ENCODE measurements around the gene KRTAP10-11. TPM values are rescaled to one million over a fixed set of nuclear protein-coding genes. Genes with fewer than 3 reads are reported as not detected.
"Not testable (repeated sequence)": the region's sequence is repeated elsewhere in the genome, so short reads cannot be mapped to it uniquely, and the experiment has no call there.

KRTAP10-11 gene
- total RNA-seq, 1 donor: not detected

DNA sequence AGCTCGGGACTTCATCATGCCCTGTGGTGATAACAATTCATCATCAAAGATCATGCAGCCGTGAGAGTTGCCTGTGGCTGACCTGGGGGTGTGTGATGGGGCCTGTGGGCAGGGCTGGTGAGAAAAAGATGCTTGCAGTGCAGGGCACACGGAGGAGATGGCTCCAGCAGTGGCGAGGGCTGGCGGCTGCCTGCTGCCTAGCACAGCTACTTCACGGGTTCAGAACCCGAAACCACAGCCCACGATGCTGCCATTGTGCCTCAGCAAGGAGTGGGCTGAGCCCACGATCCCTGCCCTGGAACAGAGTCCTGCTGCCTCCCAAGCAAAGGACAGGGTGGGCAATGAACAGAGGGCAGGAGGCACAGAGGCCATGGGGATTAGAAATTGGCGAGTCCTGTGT, 20.0 kb upstream of the KRTAP10-11 start:
- H3K4me3 ChIP-seq (ENCODE audit: low read depth, low read length): no peak overlapping the region
- DNase-seq (ENCODE audit: low read depth): no peak
- TF ChIP-seq, protein P1, sequence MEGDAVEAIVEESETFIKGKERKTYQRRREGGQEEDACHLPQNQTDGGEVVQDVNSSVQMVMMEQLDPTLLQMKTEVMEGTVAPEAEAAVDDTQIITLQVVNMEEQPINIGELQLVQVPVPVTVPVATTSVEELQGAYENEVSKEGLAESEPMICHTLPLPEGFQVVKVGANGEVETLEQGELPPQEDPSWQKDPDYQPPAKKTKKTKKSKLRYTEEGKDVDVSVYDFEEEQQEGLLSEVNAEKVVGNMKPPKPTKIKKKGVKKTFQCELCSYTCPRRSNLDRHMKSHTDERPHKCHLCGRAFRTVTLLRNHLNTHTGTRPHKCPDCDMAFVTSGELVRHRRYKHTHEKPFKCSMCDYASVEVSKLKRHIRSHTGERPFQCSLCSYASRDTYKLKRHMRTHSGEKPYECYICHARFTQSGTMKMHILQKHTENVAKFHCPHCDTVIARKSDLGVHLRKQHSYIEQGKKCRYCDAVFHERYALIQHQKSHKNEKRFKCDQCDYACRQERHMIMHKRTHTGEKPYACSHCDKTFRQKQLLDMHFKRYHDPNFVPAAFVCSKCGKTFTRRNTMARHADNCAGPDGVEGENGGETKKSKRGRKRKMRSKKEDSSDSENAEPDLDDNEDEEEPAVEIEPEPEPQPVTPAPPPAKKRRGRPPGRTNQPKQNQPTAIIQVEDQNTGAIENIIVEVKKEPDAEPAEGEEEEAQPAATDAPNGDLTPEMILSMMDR (IDR thresholded peaks at IDR 0.05; ENCODE audit: insufficient read depth, low read depth, low read length): no peak

DNA sequence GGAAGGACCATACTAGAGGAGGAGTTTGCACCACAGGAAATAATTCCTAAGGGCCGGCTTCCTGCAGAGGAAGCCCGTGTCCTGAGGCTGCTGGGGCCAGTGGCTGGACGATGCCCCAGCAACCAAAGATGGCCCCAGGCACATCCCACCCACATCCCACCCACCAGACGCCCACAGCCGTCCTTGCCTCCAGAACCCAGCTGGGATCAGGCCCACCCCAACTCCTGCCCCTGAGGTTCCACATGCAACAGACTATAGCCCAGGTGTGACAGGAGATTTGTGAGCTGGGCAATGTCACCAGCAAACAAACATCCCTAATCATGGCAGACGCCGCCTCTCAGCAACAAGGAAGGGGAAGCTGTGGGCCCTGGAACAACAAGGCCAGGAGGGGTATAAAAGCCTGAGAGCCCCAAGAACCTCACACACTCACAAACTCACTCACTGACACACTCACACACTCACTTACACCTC, 19.5 kb upstream of the KRTAP10-11 start, which contains the start of gene KRTAP10-9:
TSS of gene KRTAP10-9 (plus strand) at position 421 of the 471 bp plus-strand sequence. CDS start 79 bp downstream, outside the sequence.
- no peak for DNase-seq (ENCODE audit: low read depth)
- TF ChIP-seq, protein P1 (IDR thresholded peaks at IDR 0.05; ENCODE audit: insufficient read depth, low read depth, low read length): no peak

DNA sequence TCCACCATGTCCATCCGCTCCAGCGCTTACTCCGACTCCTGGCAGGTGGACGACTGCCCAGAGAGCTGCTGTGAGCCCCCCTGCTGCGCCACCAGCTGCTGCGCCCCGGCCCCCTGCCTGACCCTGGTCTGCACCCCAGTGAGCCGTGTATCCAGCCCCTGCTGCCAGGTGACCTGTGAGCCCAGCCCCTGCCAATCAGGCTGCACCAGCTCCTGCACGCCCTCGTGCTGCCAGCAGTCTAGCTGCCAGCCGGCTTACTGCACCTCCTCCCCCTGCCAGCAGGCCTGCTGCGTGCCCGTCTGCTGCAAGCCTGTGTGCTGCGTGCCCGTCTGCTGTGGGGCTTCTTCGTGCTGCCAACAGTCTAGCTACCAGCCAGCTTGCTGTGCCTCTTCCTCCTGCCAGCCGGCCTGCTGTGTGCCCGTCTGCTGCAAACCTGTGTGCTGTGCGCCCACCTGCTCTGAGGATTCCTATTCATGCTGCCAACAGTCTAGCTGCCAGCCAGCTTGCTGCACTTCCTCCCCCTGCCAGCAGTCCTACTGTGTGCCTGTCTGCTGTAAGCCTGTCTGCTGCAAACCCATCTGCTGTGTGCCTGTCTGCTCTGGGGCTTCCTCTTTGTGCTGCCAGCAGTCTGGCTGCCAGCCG, 18.9 kb upstream of the KRTAP10-11 start:
- H3K4me3 ChIP-seq (ENCODE audit: low read depth, low read length): not testable (repeated sequence)

More for the DNA sequence above, 19.5 kb upstream of the KRTAP10-11 start, which contains the start of gene KRTAP10-9:
- no peak within 1 kb of the TSS for H3K4me3 ChIP-seq (ENCODE audit: low read depth, low read length)

DNA sequence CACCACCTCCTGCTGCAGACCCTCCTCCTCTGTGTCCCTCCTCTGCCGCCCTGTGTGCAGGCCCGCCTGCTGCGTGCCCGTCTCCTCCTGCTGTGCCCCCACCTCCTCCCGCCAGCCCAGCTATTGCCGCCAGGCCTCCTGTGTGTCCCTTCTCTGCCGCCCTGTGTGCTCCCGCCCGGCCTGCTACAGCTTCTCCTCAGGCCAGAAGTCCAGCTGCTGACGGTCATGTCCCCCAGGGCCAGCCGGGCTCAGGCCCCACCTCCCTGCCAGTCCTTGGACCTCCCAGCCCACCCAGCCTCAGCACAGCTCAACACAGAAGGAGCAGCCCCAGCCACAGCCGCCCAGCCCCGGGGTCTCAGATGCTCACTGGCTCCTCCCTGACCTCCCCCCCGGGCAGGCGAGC, 18.4 kb upstream of the KRTAP10-11 start:
- H3K4me3 ChIP-seq (ENCODE audit: low read depth, low read length): not testable (repeated sequence)

More for the DNA sequence above, 18.9 kb upstream of the KRTAP10-11 start:
- DNase-seq (ENCODE audit: low read depth): not testable (repeated sequence)

DNA sequence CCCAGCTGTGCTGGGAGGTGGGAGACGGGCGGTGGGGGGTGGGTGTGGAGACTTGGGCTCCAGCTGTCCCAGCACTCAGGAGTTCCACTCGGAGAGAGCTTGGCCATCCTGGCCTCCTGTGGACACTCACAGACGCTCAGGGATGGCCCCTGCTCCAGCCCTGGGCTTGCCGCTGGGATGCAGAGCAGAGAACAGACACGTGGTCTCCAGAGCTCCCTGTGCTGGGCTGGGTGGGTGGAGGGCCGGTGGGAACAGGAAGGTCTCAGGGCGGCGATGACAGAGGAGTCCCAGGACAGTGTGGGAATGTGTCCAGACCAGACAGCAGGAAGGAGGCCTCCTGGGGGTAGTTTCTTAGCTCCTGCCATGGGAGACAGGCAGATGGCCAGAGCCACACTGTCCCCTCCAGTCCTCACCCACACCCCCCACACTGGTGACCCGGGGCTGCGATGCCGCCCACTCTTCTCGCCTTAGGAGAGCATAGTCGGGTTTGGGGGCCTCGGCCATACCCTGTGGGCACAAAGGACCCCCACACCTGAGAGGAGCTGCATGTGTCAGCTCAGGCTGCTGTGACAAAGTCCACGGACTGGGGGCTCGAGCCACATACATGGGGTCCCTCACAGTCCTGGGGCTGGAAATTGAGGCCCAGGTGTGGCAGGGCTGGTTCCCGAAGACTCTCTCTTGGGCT, 17.4 kb upstream of the KRTAP10-11 start:
- TF ChIP-seq, protein P1 (IDR thresholded peaks at IDR 0.05; ENCODE audit: insufficient read depth, low read depth, low read length): no peak
- no peak for DNase-seq (ENCODE audit: low read depth)
- H3K4me3 ChIP-seq (ENCODE audit: low read depth, low read length): no peak overlapping the region

More for the DNA sequence above, 18.4 kb upstream of the KRTAP10-11 start:
- DNase-seq (ENCODE audit: low read depth): not testable (repeated sequence)

DNA sequence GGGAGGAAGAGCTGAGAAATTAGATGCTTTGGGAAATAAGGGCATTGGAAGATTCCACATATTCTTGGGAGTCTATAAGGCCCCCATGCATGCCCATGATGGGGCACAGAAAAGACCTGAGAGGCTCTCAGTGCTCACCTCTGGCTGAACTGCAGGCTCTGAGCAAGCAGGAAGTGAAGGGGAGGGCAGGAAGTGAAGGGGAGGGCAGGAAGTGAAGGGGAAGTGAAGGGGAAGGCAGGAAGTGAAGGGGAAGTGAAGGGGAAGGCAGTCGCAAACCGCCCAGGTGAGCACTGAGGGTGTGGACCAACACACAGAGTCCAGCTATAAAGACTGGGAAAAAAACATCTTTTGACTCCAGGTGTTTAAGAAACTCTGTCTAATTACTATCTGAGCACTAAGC, 15.8 kb upstream of the KRTAP10-11 start:
- DNase-seq (ENCODE audit: low read depth): no peak
- TF ChIP-seq, protein P1 (IDR thresholded peaks at IDR 0.05; ENCODE audit: insufficient read depth, low read depth, low read length): no peak
- no peak overlapping the region for H3K4me3 ChIP-seq (ENCODE audit: low read depth, low read length)

DNA sequence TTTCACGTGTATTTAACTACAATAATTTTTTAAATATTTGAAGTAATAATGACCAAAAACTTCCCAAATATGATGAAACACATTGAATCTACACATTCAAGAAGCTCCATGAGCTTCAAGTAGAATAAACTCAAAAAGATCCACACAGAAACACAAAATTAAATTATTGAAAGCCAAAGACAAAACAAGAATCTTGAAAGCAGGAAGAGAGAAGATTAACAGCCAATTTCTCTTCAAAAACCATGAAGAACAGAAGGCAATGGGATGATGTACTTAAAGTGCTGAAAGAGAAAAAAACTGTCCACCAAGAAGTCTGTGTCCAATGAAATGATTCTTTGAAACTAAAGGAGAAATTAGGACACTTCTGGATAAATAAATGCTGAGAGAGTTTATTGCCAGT, 14.1 kb upstream of the KRTAP10-11 start:
- no peak for DNase-seq (ENCODE audit: low read depth)
- TF ChIP-seq, protein P1 (IDR thresholded peaks at IDR 0.05; ENCODE audit: insufficient read depth, low read depth, low read length): no peak
- no peak overlapping the region for H3K4me3 ChIP-seq (ENCODE audit: low read depth, low read length)

Data from fibroblast of villous mesenchyme (primary cell).